Endometrial microvascular endothelial cells (primary cell): Measurements from ENCODE around the gene ZDHHC11B. TPM values are rescaled to one million over a fixed set of nuclear protein-coding genes. Genes with fewer than 3 reads are reported as not detected.
"Not testable (repeated sequence)": the region's sequence is repeated elsewhere in the genome, so short reads cannot be mapped to it uniquely, and the experiment has no call there.

Experiments
- in situ Hi-C: cut with HindIII; loops from 2 replicates; pipeline ENCODE4 v1.10.0; 2017; ENCODE audit warnings: low sequenced_read_pairs, low pct_unique_long_range_greater_than_20kb; ENCODE audit errors: inconsistent ontology term
- total RNA-seq: library from RNA; depleted of rRNA; stranded (reverse); fragments of >200 nt; gene quantifications from one replicate; pipeline ENCODE4 v1.2.3, GENCODE V29; 2015; ENCODE audit errors: inconsistent ontology term

Gene ZDHHC11B
- total RNA-seq, 1 donor from 2014 or later: not detected

GRCh38 chr5:787857-788233 is 3.3 kb upstream of the ZDHHC11B start:
- in situ Hi-C loops: not testable (repeated sequence)

DNA sequence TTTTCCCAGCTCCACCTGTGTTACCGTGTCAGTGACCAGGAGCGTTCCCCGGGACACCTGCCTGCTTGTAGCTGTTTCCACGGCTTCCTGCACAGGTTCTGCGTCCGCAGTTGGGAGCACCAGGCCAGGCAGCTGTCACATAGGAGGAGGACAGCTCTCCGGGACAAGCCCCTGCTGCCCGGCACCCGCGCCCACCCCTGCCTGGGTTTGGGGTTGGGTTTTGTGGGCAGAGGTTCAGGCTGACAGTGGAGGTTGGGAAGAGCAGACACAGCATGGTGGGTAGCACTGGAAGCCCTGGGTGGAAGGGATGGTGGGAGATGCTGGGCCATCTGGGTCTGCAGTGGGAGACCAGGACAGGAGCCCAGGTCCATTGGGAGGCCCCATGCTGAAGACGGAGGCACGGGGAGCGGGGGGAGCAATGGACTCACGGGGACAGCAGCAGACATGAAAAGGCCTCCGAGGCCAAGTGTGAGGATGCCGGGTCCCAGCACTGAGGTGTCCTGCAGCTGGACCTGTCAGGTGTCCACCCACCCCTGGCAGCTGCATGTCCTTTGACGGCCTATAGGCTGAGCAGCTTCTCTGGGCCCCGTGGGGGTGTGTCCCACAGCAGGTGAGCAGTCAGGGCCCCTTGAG is 2.8 kb upstream of the ZDHHC11B start:
- in situ Hi-C loops: not testable (repeated sequence)

DNA sequence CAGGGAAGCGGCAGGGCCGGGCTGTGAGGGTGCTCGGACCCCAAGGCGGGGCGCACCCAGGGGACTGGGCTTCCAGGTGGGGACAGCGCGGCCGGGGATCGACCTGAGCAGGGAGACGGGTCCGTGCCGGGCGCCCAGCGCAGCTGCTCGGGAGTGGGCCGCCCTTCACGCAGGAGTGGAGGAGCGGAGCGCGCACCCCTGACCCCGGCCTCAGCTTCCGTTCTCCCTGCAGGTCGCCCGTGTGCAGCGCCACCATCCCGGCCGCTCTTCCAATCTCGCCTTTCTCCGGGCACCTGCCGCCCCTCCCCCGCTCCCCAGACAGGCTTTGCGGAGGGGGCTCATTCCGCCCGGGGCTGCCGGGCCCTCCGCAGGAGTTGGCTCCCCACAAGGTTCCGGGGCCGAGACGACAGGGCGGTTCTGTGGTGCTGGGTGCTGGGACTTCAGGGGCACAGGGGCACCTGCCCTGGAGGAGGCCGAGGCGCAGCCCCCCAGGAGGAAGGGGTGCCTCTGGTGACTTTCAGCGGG is 714 bp upstream of the ZDHHC11B start:
- in situ Hi-C loops: not testable (repeated sequence)

- in situ Hi-C loops: not testable (repeated sequence)
Observed at GRCh38 chr5:783881-784427, 575 bp downstream of the ZDHHC11B start.

DNA sequence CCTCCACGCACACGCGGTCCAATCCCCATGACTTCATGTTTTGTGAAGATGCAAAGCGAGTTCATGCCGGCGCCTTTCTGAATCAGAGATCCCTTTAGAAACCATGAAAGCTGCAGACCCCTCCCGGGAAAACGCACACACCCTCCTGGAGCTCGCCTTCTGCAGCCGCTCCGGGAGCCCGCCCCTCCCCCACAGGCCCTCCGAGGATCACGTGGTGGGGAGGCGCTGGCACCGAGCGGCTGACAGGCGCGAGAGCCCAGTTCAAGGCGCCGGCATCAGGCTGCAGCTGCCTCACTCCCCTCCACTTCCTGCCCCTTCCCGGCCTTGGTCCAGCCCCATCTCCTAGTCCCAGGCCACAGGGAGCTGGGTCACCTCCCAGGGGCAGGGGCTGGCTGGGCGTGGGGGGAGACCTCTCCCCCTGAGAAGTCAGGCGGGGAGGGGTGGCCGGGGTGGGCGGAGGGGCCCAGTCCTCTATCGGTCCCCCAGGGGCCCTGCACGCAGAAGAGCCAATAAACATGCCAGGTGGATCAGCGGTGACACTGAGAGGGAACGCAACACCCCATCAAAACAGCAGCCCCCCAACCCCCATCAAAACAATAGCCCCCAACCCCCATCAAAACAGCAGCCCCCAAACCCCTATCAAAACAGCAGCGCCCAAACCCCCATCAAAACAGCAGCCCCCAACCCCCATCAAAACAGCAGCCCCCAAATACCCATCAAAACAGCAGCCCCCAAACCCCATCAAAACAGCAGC is 1.3 kb downstream of the ZDHHC11B start:
- in situ Hi-C loops: not testable (repeated sequence)

DNA sequence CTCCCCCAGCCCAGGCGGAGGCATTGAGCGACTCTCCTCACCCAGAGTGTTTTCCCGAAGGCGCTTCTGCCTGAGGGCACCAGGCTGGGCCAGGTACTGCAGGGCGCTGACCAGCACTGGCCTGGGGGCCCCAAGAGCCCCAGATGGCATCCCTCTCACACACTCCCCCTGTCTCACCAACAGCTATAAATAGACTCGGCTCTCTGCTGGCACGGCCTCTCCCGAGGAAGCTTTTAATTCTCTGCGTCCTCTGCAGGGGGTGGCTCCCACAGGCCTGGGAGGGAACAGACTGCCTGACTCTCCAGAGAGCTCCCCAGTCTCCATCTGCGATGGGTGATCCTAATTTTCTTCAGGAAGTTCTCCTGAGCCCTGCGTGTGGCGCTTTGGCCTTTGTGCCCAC is 2.2 kb downstream of the ZDHHC11B start:
- in situ Hi-C loops: not testable (repeated sequence)

GRCh38 chr5:780571-780970 is 4.0 kb downstream of the ZDHHC11B start:
- in situ Hi-C loops: not testable (repeated sequence)

- in situ Hi-C loops: not testable (repeated sequence)
Observed at GRCh38 chr5:778967-779366, 5.6 kb downstream of the ZDHHC11B start.

GRCh38 chr5:778421-778820 is 6.1 kb downstream of the ZDHHC11B start:
- in situ Hi-C loops: not testable (repeated sequence)

DNA sequence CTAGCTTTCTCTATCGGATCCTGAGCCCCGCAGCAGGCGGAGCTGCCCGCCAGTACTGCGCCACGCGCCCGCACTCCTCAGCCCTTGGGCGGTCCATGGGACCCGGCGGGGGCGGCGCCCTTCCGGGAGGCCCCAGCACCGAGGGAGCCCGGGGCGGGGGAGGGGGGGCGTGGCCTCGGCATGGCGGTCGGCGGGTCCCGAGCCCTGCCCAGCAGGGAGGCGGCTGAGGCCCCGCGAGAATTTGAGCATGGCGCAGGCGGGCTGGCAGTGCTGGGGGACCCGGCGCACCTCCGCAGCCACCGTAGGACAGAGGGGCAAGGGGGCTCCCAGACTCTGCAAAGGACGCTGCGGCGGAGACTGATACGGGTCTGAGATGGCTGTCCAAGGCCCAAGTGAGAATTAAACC is 6.8 kb downstream of the ZDHHC11B start:
- in situ Hi-C loops: no loop called here

DNA sequence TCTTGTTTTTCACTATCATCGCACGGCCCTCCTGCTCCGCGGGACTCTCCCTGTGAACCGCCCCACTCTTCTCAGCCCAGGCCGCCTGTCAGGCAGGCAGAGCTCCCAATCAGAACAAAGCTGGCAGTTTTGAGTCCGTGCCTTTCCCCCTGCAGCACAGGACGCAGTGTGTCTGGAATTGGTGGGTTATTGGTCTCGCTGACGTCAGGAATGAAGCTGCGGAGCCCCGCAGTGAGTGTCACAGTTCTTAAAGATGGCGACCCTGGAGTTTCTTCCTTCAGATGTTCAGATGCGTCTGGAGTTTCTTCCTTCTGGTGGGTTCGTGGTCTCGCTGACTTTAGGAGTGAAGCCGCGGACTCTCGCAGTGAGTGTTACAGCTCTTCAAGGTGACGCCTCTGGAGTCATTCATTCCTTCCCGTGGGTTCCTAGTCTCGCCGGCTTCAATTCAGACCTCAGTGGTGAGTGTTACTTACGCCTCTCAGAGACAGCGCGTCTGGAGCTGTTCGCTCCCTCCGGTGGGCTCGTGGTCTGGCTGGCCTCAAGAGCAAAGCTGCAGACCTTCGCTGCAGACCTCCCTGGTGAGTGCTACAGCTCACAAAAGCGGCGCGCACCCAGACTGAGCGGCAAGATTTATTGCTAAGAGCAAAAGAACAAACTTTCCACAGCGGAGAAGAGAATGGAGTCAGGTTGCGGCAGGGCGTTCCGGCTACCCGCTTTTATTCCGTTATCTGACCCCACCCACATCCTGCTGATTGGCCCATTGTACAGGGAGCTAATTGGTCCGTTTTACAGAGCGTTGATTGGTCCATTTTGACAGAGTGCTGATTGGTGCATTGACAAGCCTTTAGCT is 7.4 kb downstream of the ZDHHC11B start:
- in situ Hi-C loops: no loop called here

- in situ Hi-C loops: no loop called here
Observed at GRCh38 chr5:775961-776861, 8.3 kb downstream of the ZDHHC11B start.

- in situ Hi-C loops: not testable (repeated sequence)
Observed at GRCh38 chr5:775595-775960, 9.0 kb downstream of the ZDHHC11B start.

GRCh38 chr5:774854-775505 is 9.5 kb downstream of the ZDHHC11B start:
- in situ Hi-C loops: not testable (repeated sequence)

DNA sequence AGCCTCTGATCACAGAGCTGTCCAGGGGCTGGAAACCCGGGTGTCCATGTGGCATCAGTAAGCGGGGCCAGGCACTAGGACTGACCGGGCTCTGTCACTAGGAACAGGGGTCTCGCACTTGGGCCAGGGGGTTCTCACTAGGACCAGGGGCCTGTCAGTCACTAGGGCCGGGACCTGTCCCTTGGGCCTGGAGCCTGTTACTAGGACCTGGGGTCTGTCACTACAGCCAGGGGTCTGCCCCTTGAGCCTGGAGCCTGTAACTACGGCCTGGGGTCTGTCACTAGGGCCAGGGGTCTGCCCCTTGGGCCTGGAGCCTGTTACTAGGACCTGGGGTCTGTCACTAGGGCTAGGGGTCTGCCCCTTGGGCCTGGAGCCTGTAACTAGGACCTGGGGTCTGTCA is 10.2 kb downstream of the ZDHHC11B start:
- in situ Hi-C loops: not testable (repeated sequence)

GRCh38 chr5:773517-774264 is 10.8 kb downstream of the ZDHHC11B start:
- in situ Hi-C loops: no loop called here

- in situ Hi-C loops: not testable (repeated sequence)
Observed at GRCh38 chr5:772931-773330, 11.6 kb downstream of the ZDHHC11B start.
